ENCODE results near the gene WDPCP. TPM values are rescaled to one million over a fixed set of nuclear protein-coding genes. Genes with fewer than 3 reads are reported as not detected.
"Not testable (repeated sequence)": the region's sequence is repeated elsewhere in the genome, so short reads cannot be mapped to it uniquely, and the experiment has no call there.

Gene WDPCP
- total and polyA plus RNA-seq, 3 donors from 2014 or later, result 8.3 to 23.5 (median 20.1) TPM

GRCh38 chr2:63484481-63484880 is 103.8 kb downstream of the WDPCP start:
- WGBS, 2 donors, result 86 to 96% methylated on average over 2 of the region's 2 CpGs

GRCh38 chr2:63477686-63478085 is 110.6 kb downstream of the WDPCP start:
- WGBS, 2 donors, result 97 to 100% methylated on average over 3 of the region's 3 CpGs
- no peak for DNase-seq
- TF ChIP-seq CTCF (IDR thresholded peaks at IDR 0.05) (no peak), POLR2A (IDR thresholded peaks at IDR 0.05) (no peak)
- Histone ChIP-seq H3K4me1 (no peaks in the 10 kb centered on the region), H3K36me3 (ENCODE audit: low read depth, missing control alignments) (no peaks in the 10 kb centered on the region), H3K4me3 (no peak overlapping the region), H3K27ac (no peak overlapping the region), H3K27me3 (no peaks in the 10 kb centered on the region), H3K9me3 (no peaks in the 10 kb centered on the region)
- intact Hi-C loops (cut with DNase I; ENCODE audit: low total_unique reads), result no loop called here

More at GRCh38 chr2:63484481-63484880, 103.8 kb downstream of the WDPCP start:
- Histone ChIP-seq H3K36me3 (ENCODE audit: low read depth, missing control alignments) (no peaks in the 10 kb centered on the region), H3K27me3 (no peaks in the 10 kb centered on the region), H3K4me1 (no peaks in the 10 kb centered on the region), H3K4me3 (no peak overlapping the region), H3K9me3 (no peaks in the 10 kb centered on the region), H3K27ac (no peak overlapping the region)
- TF ChIP-seq POLR2A (IDR thresholded peaks at IDR 0.05) (no peak), CTCF (IDR thresholded peaks at IDR 0.05) (no peak)
- intact Hi-C loops (cut with DNase I; ENCODE audit: low total_unique reads), result no loop called here
- no peak for DNase-seq

GRCh38 chr2:63469313-63469712 is 119.0 kb downstream of the WDPCP start:
- H3K4me3 ChIP-seq; H3K4me1 ChIP-seq; DNase-seq; intact Hi-C loops (cut with DNase I; ENCODE audit: low total_unique reads); H3K9me3 ChIP-seq; H3K27me3 ChIP-seq; H3K36me3 ChIP-seq (ENCODE audit: low read depth, missing control alignments); H3K27ac ChIP-seq: not testable (repeated sequence)
- 93 to 100% methylated on average over 1 of the region's 1 CpG for WGBS, 2 donors

- TF ChIP-seq POLR2A (IDR thresholded peaks at IDR 0.05) (no peak), CTCF (IDR thresholded peaks at IDR 0.05) (no peak)
- no peaks in the 10 kb centered on the region for H3K36me3 ChIP-seq (ENCODE audit: low read depth, missing control alignments)
- no peak overlapping the region for H3K27ac ChIP-seq
- H3K27me3 ChIP-seq, result no peaks in the 10 kb centered on the region
- WGBS, 2 donors, result 94 to 100% methylated on average over 1 of the region's 1 CpG
- intact Hi-C loops (cut with DNase I; ENCODE audit: low total_unique reads), result no loop called here
- H3K9me3 ChIP-seq, result no peaks in the 10 kb centered on the region
- H3K4me3 ChIP-seq, result no peak overlapping the region
- no peaks in the 10 kb centered on the region for H3K4me1 ChIP-seq
- no peak for DNase-seq
These were observed 122.6 kb downstream of the WDPCP start for GRCh38 chr2:63465633-63466032.

- H3K9me3 ChIP-seq, result no peaks in the 10 kb centered on the region
- H3K4me1 ChIP-seq, result no peaks in the 10 kb centered on the region
- intact Hi-C loops (cut with DNase I; ENCODE audit: low total_unique reads), result no loop called here
- H3K36me3 ChIP-seq (ENCODE audit: low read depth, missing control alignments), result no peaks in the 10 kb centered on the region
- DNase-seq, result no peak
- H3K4me3 ChIP-seq, result no peak overlapping the region
- TF ChIP-seq CTCF (IDR thresholded peaks at IDR 0.05) (no peak), POLR2A (IDR thresholded peaks at IDR 0.05) (no peak)
- no peaks in the 10 kb centered on the region for H3K27me3 ChIP-seq
- no peak overlapping the region for H3K27ac ChIP-seq
These were observed 125.1 kb downstream of the WDPCP start for GRCh38 chr2:63463142-63463541.
